Measurements from ENCODE around the gene STC2. TPM values are rescaled to one million over a fixed set of nuclear protein-coding genes. Genes with fewer than 3 reads are reported as not detected.

The STC2 gene
- total and polyA plus RNA-seq, 8 donors: 6.1 to 117 (median 12.4) TPM

DNA sequence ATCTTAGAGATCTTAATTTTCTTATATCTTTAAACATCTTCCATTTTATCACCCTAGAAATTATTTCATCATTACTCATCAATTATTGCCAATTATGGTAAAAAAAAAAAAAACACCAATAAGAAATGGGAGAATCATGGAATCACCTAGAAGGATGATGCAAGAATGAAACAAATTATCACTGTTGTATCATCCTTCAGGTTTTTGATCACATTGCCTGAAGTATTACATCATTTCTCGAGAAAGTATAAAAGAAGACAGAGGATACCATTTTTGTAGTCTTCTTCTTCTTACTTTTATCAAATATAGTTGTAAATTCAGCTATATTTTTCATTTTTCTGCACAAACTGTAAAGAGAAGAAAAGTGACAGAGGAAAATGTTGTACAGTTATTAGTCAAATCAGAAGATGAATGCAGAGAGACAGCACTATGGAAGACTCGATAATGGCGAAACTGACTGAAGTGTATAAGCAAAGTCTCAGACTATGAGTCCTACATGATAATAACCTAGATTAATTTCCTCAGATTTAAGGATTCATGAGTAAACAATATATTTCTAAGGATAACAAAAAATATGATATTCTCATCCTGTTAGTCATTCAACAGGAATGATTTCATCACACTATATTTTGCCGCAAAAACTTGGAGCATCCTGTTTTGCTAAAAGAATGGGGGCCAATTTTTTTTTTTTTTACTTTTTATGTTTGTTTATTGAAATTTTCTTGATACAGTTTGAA lies 5.9 kb upstream of the STC2 start:
- FAIRE-seq: no peak
- intact Hi-C loops (cut with DNase I): loop anchor here in 1 of 3 donors (5.0 kb wide), 1 partner anchor 42 kb away; no protein-coding TSS in a partner anchor

DNA sequence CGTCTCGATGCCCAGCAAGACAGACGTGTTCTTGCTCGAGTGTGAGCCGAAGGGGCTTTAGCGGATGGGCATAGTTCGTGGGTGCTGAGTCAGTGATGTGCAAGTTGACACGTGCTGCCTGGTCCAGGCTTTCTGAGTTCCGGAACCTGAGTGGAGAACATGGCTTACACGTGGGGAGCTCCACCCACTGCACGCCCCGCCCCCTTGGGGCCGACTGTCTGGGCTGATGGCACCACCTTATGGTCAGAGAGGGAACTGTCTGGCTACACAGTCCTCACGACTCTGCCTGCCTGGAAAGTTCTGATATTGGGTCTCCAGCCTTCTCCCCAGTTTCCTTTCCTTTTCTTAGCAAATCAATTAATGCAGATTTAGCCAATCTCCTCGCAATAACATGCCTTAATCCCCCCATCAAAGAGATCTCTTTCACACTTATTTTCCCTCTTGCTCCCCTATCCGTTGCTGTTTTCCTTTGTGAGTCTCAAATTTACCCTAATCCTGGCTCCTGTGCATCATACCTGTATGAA lies 3.8 kb upstream of the STC2 start:
- Histone ChIP-seq H3K27ac (no peak overlapping the region), H3K27me3 (no peaks in the 10 kb centered on the region), H3K9me3 (no peaks in the 10 kb centered on the region), H3K4me1 (peaks cover 3 to 7% (median 5%) of the 10 kb centered on the region in 3 donors), H3K4me3 (no peak overlapping the region), H3K36me3 (no peaks in the 10 kb centered on the region)
- TF ChIP-seq, protein P1, sequence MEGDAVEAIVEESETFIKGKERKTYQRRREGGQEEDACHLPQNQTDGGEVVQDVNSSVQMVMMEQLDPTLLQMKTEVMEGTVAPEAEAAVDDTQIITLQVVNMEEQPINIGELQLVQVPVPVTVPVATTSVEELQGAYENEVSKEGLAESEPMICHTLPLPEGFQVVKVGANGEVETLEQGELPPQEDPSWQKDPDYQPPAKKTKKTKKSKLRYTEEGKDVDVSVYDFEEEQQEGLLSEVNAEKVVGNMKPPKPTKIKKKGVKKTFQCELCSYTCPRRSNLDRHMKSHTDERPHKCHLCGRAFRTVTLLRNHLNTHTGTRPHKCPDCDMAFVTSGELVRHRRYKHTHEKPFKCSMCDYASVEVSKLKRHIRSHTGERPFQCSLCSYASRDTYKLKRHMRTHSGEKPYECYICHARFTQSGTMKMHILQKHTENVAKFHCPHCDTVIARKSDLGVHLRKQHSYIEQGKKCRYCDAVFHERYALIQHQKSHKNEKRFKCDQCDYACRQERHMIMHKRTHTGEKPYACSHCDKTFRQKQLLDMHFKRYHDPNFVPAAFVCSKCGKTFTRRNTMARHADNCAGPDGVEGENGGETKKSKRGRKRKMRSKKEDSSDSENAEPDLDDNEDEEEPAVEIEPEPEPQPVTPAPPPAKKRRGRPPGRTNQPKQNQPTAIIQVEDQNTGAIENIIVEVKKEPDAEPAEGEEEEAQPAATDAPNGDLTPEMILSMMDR (IDR thresholded peaks at IDR 0.05): peak; percentile 79 to 87 (median 84)
- ATAC-seq (peak; percentile 58 to 77 (median 72)), DNase-seq (peak; percentile 82 to 95 (median 92)), FAIRE-seq (no peak)
- 40 to 43% methylated on average over 16 of the region's 16 CpGs for WGBS, 2 donors
- intact Hi-C loops (cut with DNase I): loop anchor here in 1 of 3 donors (5.0 kb wide), 1 partner anchor 40 kb away; no protein-coding TSS in a partner anchor

More for the DNA sequence above, 5.9 kb upstream of the STC2 start:
- H3K4me3 ChIP-seq: no peak overlapping the region
- ATAC-seq (no peak), DNase-seq (no peak)
- 91% methylated on average over 4 of the region's 4 CpGs for WGBS, 2 donors
- no peaks in the 10 kb centered on the region for H3K36me3 ChIP-seq
- H3K27me3 ChIP-seq: no peaks in the 10 kb centered on the region
- no peaks in the 10 kb centered on the region for H3K9me3 ChIP-seq
- H3K4me1 ChIP-seq: peaks cover 3 to 7% (median 5%) of the 10 kb centered on the region in 3 donors
- TF ChIP-seq, protein P1 (IDR thresholded peaks at IDR 0.05): no peak
- H3K27ac ChIP-seq: no peak overlapping the region

DNA sequence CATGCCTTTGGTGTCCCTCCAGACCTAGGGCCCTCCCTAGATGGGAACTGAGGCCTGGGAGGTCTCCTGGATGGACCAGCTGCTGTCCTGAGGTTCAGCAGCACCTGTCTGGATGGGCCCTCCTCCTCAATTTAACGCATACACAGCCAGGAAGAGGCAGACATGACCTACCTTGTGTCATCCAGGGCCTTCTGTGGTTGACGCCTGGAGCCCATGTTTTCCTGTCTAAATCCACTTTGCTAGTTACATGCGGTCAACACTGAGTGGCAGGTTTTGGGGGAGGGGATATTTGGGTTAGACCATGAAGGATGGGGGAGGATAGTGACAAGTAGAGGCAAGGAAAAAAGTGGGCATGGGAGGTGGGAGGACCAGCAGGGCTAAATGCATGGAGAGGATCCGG lies 3.1 kb upstream of the STC2 start:
- 89 to 93% methylated on average over 4 of the region's 4 CpGs for WGBS, 2 donors

DNA sequence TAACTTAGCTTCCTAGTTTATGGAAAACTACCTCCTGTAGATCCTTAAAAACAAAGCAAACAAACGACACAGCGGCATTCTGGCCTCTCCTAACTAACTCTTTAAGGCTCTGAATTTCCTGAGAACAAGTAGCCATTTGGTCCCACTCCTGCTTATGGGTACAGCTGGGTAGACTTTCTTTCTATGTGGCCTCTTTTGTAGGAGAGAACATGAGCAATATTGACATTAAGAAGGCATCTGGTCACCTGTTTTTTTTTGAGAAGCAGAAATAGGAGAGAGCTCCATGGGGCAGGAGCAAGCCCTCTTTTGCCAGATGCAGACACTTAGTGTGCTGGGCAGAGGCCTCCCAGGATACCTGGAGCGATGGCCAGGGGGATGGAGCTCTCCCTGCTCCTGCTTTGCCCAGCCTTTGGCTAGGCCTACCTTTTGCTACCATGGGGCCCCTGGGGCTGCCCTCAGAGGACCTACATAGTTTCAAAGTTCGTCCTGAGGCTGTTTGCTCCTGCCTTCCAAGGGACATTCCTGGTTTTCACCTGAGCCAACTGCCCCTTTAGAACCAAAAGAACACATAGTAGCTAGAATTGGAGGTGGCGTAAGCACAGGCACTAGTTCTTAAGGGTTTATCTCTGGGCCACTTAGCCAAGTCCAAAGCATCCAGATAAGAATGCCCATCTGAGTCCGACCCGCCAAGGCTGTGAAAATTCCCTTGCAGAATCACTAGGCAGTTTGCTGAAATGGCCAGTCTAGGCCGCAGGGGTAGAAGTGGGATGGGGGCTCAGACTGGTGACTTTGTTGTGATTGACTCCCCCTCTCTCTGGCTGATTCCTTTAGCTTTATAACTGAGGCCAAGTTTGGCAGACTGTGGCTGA lies 2.4 kb upstream of the STC2 start:
- no peak for DNase-seq
- H3K4me3 ChIP-seq: peak overlapping the region in 2 of 4 donors; percentile 60 to 64
- no peak for FAIRE-seq
- peak overlapping the region in 2 of 4 donors; percentile 2 to 69 for H3K27ac ChIP-seq
- peaks cover 3 to 7% (median 5%) of the 10 kb centered on the region in 3 donors for H3K4me1 ChIP-seq
- no peaks in the 10 kb centered on the region for H3K27me3 ChIP-seq
- TF ChIP-seq, protein P1 (IDR thresholded peaks at IDR 0.05): no peak
- no peaks in the 10 kb centered on the region for H3K9me3 ChIP-seq
- WGBS, 2 donors: 53 to 56% methylated on average over 8 of the region's 8 CpGs
- no peak for ATAC-seq
- intact Hi-C loops (cut with DNase I): loop anchor here in 1 of 3 donors (5.0 kb wide), 1 partner anchor 38 kb away; no protein-coding TSS in a partner anchor
- H3K36me3 ChIP-seq: no peaks in the 10 kb centered on the region

More for the DNA sequence above, 3.1 kb upstream of the STC2 start:
- TF ChIP-seq, protein P1 (IDR thresholded peaks at IDR 0.05): no peak
- Histone ChIP-seq H3K9me3 (no peaks in the 10 kb centered on the region), H3K4me1 (peaks cover 3 to 7% (median 5%) of the 10 kb centered on the region in 3 donors), H3K4me3 (no peak overlapping the region), H3K36me3 (no peaks in the 10 kb centered on the region), H3K27ac (no peak overlapping the region), H3K27me3 (no peaks in the 10 kb centered on the region)
- intact Hi-C loops (cut with DNase I): loop anchor here in 1 of 3 donors (5.0 kb wide), 1 partner anchor 39 kb away; no protein-coding TSS in a partner anchor
- DNase-seq: no peak
- no peak for FAIRE-seq
- ATAC-seq: no peak

Data from pancreas (tissue), 10 donors.